Pancreas (tissue), 10 donors: Measurements from ENCODE around the gene PCDH15. TPM values are rescaled to one million over a fixed set of nuclear protein-coding genes. Genes with fewer than 3 reads are reported as not detected.

Source experiments
- ATAC-seq, 4 donors: fragments of 200-7000 bp; cut with Tn5 transposase; one replicate each; pipeline versions ENCODE4 v1.8.0 to v1.9.1; 2020; ENCODE audit warnings: mild to moderate bottlenecking in 4 of 4, moderate library complexity in 4 of 4
- DNase-seq, 6 donors: peaks; one replicate each; pipeline ENCODE4 v3.0.0-alpha.2; 2020
- FAIRE-seq: peaks from 2 replicates; lab custom pipeline; 2012; peaks lifted over from hg19 to GRCh38; lab: Jason Lieb, UNC
- H3K27ac ChIP-seq, 4 donors: fragments of 200-600 bp; sonication (generic); 1 replicate in 3 of 4; 2 replicates in 1 of 4; pipeline versions ENCODE4 v1.5.0 to v1.8.0; 2020
- H3K27me3 ChIP-seq, 4 donors: fragments of 200-600 bp; one replicate each; pipeline ENCODE4 v1.8.0; 2021
- H3K36me3 ChIP-seq, 3 donors: fragments of 200-600 bp; sonication (generic) in 1 of 3; one replicate each; pipeline versions ENCODE4 v1.5.0 to v1.8.0; 2020 to 2021
- H3K4me1 ChIP-seq, 3 donors: fragments of 200-600 bp; one replicate each; pipeline ENCODE4 v1.8.0; 2021
- H3K4me3 ChIP-seq, 4 donors: fragments of 200-600 bp; sonication (generic) in 2 of 4; one replicate each; pipeline versions ENCODE4 v1.5.0 to v1.8.0; 2020 to 2021
- H3K9me3 ChIP-seq, 4 donors: fragments of 200-600 bp; one replicate each; pipeline ENCODE4 v1.8.0; 2021
- CTCF ChIP-seq, 4 donors: fragments of 200-600 bp; sonication (generic) in 3 of 4; IDR thresholded peaks; one replicate each; pipeline versions ENCODE4 v1.5.0 to v1.8.0; 2021; ENCODE audit warnings: antibody characterized with exemption in 4 of 4
- WGBS, 2 donors: extraction: QIAGEN DNeasy Blood & Tissue Kit; methylation state at CpG; one replicate each; pipeline ENCODE4 v1.1.7; 2013; 5-methylcytosine and 5-hydroxymethylcytosine counted together
- intact Hi-C, 3 donors: fragments of 100-400 bp; cut with DNase I; formaldehyde crosslinking; loops; one replicate each; pipeline versions ENCODE4 v1.11.1 to v1.14.2; 2022
- polyA plus RNA-seq, 2 donors: library from polyadenylated mRNA; stranded (reverse); fragments of 200-250 nt; gene quantifications; one replicate each; pipeline ENCODE4 v1.2.3, GENCODE V29; 2013
- total RNA-seq, 6 donors: library from RNA; stranded (reverse); fragmentation: NEBNext Ultra II Directional in 4 of 6; extraction: Animal tissue kit (Norgen Biotek cat#: 25700) in 4 of 6; gene quantifications; one replicate each; pipeline versions ENCODE4 v1.2.1 to v1.2.4, GENCODE V29; 2021 to 2023
- donor health status: healthy with polysubstance abuse.
- donor health status: DM: no; HTN: no; CAD: no; lungs with moderate emphysema.
- donor health status: DM: no; HTN: no; CAD: no.
- donor health status: control.
- donor health status: control.
- donor health status: Bipolar disorder and iron deficiency.
- donor health status: DM: yes; HTN: yes; CAD: no.
- donor health status: DM: no; HTN: no; CAD: no.
- donor health status: DM: no; HTN: no; CAD: no.
- donor health status: DM: yes; HTN: yes; CAD: no.

PCDH15 gene
- total and polyA plus RNA-seq, 8 donors = 0.31 TPM; not detected in 7

DNA sequence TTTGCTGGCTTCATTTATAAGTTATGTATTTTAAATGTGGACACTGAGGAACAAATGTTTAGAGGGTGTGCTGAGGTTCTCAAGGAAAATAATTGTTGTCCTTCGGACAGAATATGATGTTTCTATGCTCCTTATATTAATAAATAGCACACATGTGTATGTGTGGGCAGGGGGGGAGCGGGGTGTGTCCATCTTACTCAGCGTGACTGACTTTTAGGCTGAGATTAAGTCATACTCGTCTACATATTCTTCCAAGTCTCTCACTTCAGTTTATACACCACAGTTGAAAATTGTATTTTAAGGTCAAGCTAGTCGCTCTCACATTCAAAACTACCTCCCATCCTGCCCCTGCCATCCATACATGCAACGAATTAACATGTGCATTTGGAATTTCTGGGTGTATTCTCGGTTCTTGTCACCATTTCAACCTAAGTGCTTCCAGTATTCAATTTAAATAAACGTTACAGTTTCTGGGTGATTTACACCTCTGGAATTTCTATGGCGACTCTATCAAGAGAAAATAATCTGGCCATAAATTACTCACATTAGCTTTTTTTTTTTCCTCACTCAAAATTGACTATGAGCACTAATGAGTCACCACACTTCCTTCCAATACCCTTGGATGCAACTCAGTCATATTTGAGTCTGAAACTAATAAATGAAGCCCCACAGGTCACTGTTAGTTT is 3.3 kb downstream of the PCDH15 start:
- no peak for FAIRE-seq
- DNase-seq = no peak
- no peak for ATAC-seq
- no peak for TF ChIP-seq CTCF (IDR thresholded peaks at IDR 0.05)
- no peaks in the 10 kb centered on the region for H3K27me3 ChIP-seq
- no peaks in the 10 kb centered on the region for H3K36me3 ChIP-seq
- H3K4me1 ChIP-seq = no peaks in the 10 kb centered on the region
- no peaks in the 10 kb centered on the region for H3K9me3 ChIP-seq
- intact Hi-C loops = no loop called here
- no peak overlapping the region for H3K27ac ChIP-seq
- H3K4me3 ChIP-seq = no peak overlapping the region
- WGBS, 2 donors = 52 to 62% methylated on average over 9 of the region's 9 CpGs

DNA sequence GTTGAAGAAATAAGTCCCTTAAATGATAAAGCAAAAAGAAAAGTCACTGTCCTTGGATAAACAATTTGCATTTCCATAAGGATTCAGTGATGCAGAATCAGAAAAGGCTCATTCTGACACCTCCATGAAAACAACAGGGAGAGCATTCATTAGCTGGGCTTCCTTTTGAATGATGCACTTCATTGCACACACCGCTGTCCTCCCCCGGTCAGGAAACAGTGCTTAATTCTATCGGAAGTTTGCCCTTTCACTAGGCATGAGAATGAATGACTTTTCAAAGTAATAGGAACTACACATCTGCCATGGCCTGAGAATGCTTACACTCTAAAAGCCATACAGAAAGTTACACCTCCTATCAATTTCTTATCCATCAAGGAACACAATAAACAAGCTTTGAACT is 4.2 kb downstream of the PCDH15 start:
- intact Hi-C loops = no loop called here
- no peaks in the 10 kb centered on the region for H3K4me1 ChIP-seq
- ATAC-seq = no peak
- WGBS, 2 donors = 67 to 74% methylated on average over 3 of the region's 3 CpGs
- H3K9me3 ChIP-seq = no peaks in the 10 kb centered on the region
- no peaks in the 10 kb centered on the region for H3K36me3 ChIP-seq
- no peaks in the 10 kb centered on the region for H3K27me3 ChIP-seq
- no peak overlapping the region for H3K27ac ChIP-seq
- FAIRE-seq = no peak
- H3K4me3 ChIP-seq = no peak overlapping the region
- DNase-seq = no peak
- no peak for TF ChIP-seq CTCF (IDR thresholded peaks at IDR 0.05)

DNA sequence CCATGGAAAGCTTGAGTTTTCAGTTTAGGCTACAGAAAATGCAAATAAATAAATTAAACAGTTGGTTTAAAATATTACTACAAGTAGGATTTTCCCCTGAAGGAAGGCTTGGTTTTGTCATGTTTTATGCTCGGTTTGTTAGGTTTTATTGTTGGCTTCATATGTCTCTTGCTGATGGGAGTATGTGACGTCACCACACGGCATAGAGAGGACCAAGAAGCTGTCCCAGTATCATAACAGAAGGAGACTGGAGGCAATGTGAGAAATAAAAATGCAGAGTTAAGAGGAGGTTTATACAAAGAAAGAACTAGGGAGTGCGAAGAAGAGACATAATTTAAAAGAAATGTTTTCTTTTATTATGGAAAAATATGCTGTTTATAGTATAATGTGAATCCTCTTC is 24.4 kb downstream of the PCDH15 start:
- 63 to 82% methylated on average over 4 of the region's 4 CpGs for WGBS, 2 donors
- no peak for DNase-seq
- TF ChIP-seq CTCF (IDR thresholded peaks at IDR 0.05) = no peak
- Histone ChIP-seq H3K9me3 (no peaks in the 10 kb centered on the region), H3K27ac (no peak overlapping the region), H3K4me1 (no peaks in the 10 kb centered on the region), H3K27me3 (no peaks in the 10 kb centered on the region), H3K36me3 (no peaks in the 10 kb centered on the region), H3K4me3 (no peak overlapping the region)
- intact Hi-C loops = no loop called here
- ATAC-seq = no peak
- no peak for FAIRE-seq

GRCh38 chr10:54772468-54773122 is 28.4 kb downstream of the PCDH15 start:
- Histone ChIP-seq H3K4me3 (no peak overlapping the region), H3K9me3 (no peaks in the 10 kb centered on the region), H3K4me1 (no peaks in the 10 kb centered on the region), H3K36me3 (no peaks in the 10 kb centered on the region), H3K27ac (no peak overlapping the region), H3K27me3 (no peaks in the 10 kb centered on the region)
- TF ChIP-seq CTCF (IDR thresholded peaks at IDR 0.05) = no peak
- 53 to 62% methylated on average over 6 of the region's 6 CpGs for WGBS, 2 donors
- FAIRE-seq (no peak), DNase-seq (no peak), ATAC-seq (no peak)
- intact Hi-C loops = no loop called here

GRCh38 chr10:54769051-54769450 is 32.0 kb downstream of the PCDH15 start:
- no peak overlapping the region for H3K27ac ChIP-seq
- H3K36me3 ChIP-seq = no peaks in the 10 kb centered on the region
- intact Hi-C loops = no loop called here
- no peak for ATAC-seq
- H3K4me3 ChIP-seq = no peak overlapping the region
- WGBS, 2 donors = 40 to 41% methylated on average over 2 of the region's 2 CpGs
- no peak for TF ChIP-seq CTCF (IDR thresholded peaks at IDR 0.05)
- no peaks in the 10 kb centered on the region for H3K27me3 ChIP-seq
- H3K4me1 ChIP-seq = no peaks in the 10 kb centered on the region
- no peaks in the 10 kb centered on the region for H3K9me3 ChIP-seq
- FAIRE-seq = no peak
- no peak for DNase-seq
